Stimulated activated CD8-positive, alpha-beta memory T cell treated with anti-CD3 and anti-CD28 coated beads, Interleukin-7, amount 100 ng/mL, for 1 hour (primary cell): ENCODE data around the gene FAM168A.
A peak's percentile ranks its signal among the peaks of the same experiment; 100 is the strongest.

Experiments used
- DNase-seq, 2 donors: peaks; one replicate each; pipeline ENCODE4 v3.0.0-alpha.2; 2020; ENCODE audit warnings: low read depth in 2 of 2

The FAM168A gene

DNA sequence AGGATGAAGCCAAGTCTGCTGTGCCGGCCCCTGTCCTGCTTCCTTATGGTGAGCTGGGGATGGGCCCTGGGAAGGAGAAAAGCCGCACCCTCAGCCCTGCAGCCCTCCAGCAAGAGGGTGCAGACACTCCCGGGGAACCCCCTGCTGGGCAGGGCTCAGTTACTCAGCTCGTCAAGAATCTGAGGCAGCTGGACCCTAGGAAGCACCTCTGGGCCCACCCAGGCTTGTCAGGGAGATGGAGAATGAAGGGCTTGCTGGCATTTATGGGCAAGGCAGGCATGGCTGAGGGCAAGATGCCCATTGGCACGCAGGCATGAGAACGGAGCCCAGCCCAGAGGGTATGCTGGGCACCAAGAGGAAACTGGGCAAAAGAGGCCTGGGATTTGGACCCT lies 208.8 kb downstream of the FAM168A start:
- no peak for DNase-seq

DNA sequence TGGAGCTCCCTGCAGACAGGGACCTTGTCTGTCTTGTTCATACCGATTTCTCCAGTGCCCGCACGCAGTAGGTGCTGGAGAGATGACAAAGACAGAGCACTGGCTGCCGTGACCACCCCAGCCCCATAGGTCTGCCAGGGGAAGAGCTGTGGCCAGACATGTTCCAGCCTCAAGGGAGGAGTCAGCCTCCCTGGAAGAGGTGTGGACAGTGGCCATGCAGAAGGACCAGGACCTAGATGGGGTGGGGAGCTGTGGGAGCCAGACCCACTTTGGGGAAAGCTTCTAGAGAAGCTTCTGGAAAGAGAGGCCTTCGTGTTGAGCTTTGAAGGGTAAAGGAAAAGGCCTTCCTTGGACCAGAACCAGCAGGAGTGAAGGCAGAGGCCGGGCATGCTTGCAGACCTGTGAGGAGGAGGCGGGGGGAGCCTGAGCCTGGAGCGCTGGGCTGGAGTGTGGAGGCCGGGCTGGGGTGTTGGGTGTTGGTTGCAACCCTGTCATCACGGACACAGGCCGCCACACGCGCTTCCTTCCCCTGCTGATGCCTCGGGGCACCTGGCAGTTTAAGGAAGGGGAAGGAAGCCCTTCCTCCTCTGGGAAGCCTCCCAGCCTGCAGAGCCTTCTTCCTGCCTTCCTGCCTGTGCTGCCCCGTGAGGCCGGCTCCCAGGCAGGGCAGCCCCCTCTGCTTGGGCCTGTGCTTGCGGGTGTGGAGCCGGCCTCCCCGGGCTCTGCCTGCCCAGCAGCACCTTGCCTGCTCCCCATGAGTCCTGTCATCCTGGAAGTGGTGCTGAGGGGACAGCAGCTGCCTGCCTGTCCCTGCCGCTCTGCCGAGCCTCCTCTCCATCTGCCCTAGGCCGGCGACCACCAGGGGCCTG lies 209.4 kb downstream of the FAM168A start:
- DNase-seq, result no peak

DNA sequence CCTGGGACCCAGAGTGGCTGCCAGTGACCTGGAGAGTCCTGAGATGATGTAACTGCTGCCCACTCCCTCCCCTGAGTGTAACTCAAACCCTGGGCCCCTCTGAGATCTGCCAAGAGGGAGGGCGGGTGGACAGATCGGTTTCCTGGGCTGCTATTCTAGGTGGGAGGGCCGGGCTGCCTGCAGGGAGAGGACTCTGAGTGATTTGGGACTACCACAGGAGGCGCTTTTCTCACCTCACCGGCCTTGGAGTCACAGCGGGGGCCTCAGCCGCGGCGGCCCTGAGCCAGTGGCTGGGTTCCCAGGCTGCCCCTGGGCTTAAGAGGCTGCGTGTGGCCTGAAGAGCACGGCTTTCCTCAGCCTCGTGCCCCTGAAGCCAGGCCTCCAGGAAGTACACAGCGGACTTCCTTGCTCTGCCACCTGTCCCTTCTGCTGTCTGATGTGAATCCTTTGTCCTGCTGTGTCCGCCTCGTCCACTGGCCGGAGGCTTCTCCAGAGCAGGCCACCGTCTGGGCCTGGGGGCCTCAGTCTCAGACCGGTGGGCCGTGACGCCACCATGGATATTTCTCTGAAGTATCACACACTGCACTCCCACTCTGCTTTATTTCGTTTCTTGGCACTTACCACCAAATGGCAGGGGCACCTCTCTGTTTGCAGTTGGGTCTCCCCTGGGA lies 210.2 kb downstream of the FAM168A start:
- no peak for DNase-seq

DNA sequence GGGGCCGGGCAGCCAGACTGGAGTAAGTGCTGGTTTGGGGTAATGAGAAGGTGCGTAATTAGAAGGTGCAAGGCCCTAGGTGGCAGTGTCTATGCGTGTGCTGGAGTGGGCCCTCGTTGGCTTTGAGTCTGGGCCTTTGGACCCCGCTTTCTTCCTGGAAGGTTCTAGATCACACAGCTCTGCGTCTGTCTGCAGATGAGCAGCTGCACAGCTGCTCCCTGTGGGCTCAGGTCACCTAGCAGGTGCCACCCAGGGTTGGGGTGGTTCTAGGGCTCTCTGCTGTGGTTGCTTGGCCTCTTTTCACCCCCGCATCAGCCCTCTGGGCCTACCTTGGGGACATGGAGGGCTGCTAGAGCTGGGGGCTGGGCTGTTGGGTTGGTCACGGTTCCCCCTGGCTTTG lies 211.4 kb downstream of the FAM168A start:
- DNase-seq, result no peak

DNA sequence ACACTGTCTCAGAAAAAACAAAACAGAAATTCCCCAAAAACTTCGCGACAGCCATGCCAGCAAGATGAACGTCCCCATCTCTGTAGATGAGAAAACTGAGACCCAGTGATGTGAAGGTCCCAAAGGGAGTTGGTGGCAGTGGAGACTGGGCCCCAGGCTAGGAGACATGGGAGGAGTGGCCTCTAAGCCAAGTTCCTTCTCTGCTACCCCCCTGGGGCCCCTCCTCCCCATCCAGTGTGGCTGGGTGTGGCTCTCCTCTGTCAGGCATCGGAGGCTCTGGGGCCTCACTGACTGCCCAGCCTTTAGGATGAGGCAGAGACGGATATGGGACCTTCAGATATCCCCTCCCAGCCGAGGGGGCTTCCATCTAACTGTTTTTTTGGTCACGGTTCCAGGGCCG lies 211.9 kb downstream of the FAM168A start:
- no peak for DNase-seq

DNA sequence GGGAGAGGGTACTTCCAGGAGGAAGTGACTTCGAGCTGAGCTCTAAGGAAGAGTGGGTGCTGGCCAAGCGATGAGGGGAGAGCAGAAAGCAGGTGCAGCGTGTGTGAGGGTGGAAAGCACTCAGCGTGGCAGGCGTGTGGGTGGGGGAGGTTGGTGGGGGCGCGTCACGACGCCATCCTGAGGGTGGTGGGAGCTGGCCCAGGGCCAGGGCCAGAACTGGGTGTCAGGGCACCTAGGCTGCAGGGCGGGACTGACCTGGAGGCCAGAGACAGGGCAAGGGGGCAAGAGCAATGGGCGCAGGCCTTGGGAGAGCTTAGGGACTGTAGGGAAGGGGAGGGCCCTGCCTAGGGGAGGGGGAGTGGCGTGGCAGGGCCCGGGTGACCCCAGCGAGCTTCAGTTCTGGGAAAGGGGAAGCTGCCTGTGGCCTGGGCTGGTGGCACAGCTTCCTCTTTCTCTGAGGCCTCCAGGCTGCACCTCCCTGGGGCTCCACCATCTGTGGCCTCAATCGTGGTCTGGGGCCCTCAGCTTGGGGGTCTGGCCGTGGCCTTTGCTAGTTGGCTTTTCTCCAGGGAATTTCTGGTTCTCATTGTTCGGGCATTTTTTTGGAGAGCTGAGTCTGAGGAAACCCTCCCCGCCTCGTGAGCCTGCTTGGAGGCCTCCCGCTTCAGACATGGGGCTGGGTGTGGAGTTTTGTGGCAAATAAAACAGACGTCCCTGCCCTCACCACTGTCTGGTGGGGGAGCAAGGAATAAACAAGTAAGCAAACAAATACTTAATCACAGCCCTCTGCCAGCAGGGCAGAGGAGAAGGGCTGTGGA lies 212.8 kb downstream of the FAM168A start:
- DNase-seq, result no peak

DNA sequence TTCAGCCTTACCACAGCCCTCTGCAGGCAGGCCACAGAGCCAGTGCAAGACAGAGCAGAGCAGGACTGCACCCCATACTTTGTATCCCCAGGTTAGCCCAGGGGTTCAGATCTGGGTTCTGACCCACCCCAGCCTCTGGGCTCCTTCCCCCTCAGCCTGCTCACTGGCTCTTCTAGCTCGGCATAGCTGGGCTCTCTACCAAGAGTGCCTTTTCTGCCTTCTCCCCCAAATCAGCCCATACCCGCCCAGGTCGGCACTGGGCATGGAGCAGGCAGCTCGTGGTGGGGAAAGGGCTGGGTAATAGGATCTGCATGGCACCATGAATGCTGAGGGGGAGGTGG lies 213.4 kb downstream of the FAM168A start:
- no peak for DNase-seq

DNA sequence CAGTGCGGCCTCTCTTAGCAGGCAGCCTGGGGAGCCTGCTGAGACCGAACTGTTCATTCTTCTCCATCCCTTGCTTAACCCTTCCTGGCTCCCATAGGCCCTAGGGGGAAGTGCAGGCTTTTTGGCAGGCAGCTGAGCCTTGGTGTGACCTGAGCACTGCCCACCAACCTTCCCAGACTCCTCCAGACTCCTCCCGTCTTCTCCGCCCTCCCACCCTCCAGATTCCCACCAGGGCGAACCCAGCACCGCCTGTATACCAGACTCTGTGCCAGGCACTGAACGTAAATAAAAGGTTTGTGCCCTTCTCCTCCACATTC lies 213.8 kb downstream of the FAM168A start:
- no peak for DNase-seq

DNA sequence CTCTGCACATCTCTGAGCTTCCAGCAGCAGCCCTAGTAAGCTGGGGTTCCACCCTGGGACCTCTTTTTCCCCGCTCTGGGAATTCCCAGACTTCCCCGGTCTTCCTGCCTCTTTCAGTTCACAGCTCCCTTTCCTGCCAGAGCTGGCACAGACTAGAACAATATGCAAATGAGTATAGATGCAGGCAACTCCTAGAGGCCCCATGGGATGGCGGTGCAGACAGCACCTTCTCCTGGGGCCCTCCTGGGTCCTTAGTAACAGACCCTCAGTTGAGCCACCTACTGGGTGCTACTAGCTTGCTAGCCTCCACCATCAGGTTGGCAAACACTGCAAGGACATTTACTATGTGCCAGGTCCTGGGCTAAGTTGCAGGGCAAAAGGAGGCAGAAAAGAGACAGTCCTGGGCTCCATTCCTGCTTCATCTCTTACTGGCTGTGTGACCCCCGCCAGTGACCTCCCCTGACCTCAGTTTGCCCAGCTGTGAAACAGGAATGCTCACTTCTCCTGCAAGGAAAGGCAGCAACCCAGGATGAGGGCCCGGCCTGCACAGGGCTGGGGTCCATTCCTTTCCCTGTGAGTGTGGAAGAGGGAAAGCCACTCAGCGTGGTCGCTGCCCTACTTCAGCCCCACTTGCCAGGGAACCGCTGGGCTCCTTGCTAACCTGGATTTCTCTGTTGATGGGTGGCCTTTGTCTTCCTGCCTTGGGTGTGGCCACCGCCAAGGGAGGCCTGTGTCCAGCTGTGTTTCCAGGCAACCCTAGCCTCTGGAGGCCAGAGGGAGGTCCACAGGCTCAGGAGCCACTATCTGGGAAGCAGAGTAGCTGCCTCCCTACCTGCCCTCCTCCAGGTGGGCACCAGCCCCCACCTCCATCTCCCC lies 214.4 kb downstream of the FAM168A start:
- no peak for DNase-seq

DNA sequence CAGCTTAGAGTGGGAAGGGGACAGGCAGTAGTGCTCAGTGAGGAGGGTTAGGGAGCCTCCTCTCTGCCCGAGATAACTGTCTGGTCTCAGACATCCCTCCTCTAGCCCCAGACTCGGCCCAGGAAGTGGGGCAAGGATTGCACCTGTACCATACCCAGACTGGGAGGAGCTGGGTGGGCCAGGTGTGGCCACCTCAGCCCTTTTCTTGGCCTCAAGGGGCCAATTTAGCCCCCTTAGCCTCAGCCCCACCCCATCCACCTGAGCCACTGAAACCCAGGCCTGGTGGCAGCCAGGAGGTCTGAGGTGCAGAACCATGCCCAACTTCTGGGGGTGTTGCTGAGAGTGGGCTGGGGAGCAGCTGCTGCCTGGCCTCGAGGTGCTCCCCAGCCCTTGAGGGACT lies 215.2 kb downstream of the FAM168A start:
- DNase-seq, result no peak

DNA sequence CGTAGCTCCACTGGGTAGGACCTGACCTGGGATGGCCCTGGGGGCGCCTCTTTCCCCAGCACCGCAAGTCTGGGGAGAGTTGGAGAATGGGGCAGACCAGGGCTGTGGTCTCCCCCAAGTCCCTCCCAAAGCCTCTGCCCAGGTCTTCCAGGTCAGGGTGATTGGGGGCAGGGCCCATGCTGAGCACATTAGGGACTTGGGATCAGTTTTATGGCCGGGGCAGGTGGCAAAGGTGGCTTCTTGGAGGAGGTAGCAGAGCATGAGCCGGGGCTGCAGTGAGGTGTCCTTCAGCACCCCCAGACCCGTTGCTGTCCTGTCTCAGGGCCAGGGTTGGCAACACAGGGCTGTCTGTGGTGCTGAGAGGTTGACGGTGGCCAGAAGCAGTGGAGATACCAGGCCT lies 215.7 kb downstream of the FAM168A start:
- no peak for DNase-seq

DNA sequence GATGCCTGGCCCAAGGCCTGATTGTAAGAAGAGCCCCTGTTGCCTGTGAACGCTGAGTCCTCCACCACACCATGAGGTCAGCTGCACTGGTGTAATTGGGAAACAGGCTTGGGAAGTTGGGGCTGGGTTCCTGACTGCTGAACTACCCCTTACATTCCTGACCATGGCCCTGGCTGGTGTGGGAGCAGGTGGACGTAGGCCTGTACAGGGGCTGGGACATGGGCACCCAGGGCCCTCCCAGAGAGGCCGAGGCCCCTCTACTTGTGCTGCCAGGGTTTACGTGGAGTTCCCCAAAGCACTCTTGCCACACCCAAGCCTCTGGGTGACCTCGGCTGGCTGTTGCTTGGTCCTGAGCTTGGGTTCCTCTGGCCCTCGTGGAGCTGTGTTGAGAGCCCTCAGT lies 216.3 kb downstream of the FAM168A start:
- no peak for DNase-seq

DNA sequence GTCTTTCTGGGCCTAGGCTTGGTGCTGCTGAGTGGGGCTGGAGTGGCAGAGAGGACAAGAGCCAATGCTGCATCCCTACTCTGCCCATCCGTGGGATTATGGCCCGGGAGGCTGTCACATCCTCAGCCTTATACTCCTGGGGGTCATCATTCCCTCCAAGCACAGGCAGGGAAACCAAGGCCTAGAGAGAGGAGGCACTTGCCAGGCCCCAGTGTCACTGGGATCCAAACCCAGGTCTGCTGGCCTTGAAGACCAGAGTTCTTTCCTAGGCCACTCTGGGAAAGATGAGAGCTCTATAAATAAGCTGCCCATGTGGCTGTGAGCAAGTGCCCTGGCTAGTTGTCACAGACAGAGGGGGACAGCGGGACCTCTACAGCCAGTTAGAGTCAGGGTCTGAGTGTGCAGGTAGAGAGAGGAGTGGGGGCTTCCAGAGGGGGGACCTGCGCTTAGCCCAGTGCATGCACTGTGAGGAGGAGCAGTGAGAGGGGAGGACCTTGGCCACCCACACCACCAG lies 217.0 kb downstream of the FAM168A start:
- no peak for DNase-seq

DNA sequence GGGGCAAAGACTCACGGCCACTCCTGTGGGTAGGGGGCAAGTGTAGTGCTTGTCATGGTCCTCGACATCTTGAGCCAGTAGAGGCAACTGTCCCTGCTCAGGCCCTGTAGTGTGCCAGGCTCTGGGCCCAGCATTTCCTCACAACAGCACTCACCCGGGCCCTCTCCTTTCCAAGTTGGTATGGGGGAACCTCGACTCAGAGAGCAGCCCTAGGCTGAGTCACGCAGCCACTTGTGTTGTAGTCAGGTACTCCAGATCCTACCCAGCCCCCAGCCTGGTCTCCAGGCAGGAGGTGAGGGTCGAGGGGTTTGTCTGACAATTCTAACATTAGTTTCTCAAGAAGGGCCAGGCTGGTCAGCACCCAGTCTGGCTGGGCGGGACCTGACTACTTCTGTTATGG lies 217.6 kb downstream of the FAM168A start:
- no peak for DNase-seq

DNA sequence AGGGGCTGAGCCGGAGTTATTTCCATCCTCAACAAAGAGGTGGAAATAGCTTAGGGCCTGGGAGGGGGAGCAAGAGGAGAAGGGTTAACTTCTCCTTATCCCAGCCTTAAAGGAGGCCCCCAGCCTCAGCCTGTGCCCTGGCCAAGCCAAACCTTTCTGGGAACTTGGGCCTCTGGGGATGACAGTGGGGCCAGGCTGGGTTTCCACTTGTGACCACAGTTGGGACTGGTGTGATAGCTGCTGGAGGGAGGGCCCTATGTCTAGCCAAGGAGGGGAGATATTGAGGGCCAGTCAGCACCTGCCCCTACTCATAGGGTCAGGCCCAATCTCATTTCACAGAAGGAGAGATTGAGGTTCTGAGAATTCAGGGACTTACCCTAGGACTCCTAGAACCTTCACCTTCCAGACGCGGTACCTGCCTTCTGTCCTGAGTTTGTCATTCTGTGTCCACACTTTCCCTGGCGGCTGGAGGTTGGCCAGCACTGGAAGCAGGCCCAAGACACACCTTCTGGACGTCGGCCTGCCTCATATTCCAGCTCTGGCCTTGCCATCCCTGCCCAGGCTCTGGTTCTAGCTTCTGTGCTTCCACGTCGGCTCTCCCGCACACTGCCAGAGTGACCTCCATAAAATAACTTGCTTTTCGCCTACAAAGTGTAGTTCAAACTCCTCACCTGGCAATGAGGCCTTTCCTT lies 218.6 kb downstream of the FAM168A start:
- no peak for DNase-seq

DNA sequence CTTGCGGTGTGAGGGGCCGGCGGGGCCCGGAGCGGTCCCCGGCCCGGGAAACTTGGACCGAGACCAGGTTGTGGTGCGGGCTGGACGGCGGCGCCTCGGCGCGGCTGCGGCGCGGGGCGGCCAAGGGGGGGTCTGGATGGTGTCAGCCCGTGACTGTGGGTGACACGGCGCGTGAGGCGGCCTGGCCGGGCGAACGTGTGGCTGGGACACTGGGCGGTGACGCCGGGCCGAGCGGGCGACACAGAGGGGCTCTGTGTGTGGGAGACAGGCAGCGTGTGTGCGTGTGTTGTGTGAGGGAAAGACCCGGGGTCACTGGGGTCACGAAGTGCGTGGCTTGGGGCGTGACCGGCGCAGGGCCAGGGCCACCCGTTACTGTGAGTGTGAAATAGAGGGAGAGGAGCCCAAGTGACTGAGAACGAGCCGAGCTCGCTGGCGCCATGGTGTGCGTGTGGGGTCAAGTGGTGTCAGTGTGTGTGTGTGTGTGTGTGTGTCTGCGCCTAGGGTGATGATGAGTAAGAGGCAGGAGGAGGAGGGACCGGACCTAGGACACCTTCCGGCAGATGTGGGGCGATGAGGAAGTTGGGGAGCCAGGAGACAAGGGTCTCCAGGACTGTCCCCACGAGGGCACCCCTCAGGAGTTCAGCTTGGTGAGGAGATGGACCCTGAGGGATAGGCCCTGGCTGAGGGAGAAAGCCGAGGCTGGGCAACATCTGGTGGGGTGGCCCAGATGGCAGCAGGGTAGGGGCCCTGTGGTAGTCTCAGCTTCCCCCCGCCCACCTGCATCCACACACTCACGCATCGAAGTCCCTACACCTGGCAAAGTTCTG lies 220.9 kb downstream of the FAM168A start:
- peak; percentile 14 to 20 for DNase-seq

DNA sequence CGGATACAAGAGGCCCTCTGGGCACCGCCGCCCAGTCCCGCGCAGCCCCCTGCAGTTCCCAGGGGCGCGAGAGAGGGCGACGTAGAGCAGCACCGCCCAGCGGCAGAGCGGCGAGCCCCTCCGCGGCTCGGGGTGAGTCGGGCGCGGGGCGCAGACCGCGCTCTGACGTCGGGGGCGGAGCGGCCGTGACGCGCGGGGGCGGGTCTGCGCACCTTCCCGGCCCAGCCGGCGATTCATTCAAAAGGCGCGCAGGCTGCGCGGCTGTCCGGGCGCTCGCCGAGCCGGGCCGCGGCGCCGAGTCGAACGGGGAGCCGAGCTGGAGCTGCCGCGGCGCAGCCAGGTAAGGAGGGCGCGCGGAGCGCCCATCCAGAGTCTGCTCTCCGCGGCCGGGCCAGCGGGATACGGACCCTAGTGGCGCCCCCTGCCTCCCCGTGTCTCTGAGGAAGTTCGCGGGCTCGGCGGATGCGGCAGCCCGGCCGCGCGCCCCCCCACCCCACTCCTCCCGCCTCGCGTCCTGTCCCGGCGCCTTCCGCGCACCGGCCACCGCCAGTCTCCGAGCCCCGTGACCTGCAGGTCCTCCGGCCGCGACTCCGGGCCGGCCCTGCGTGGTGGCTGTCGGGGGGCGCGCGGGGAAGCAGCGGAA lies 221.6 kb downstream of the FAM168A start, which contains the start of gene RELT:
RELT (plus strand) TSS at position 240 of the 643 bp plus-strand sequence. CDS start 12,738 bp downstream, outside the sequence.
- peak; percentile 88 to 90 for DNase-seq

DNA sequence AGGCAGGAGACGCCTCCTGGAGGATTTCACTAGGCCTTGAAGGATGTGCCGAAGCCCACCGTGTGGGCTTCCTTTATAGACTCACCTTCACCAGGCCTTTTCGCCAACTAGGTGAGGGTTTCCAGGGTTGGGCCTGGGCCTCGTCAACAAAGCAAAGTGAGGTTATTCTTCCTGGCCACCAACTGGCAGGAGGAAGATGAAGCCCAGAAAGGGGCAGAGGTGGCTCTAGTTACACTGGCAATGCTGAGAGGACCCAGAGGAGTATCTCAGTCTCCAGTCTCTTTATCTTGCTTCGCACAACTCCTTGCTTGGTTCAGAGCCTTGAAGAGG lies 222.1 kb downstream of the FAM168A start:
- no peak for DNase-seq

DNA sequence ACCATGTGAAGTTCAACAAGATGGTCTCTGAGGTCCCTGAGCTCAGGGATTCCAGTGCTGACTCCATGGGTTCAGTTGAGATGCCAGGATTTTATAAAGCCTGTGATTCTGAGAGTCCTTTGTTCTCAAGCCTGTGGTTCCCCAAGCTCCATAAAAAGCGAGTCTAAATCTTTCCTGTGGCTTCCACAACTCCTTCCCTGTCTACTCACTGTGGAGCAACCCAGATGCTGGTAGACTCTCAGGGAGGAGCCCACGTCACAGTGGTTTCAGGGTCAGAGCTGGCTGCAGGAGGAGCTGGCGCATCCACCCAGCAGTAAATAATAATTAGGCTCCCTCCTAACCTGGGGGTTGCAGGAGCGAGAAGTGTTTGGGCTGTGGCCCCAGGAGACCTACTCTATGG lies 223.8 kb downstream of the FAM168A start:
- DNase-seq, result no peak
